Osteoblast (primary cell): ENCODE results near the gene OVCA2. TPM values are rescaled to one million over a fixed set of nuclear protein-coding genes. Genes with fewer than 3 reads are reported as not detected.

Source experiments
- DNase-seq: peaks from one replicate; pipeline ENCODE4 v3.0.0; 2011; ENCODE audit warnings: low spot score, mixed read lengths; ENCODE audit not compliant: insufficient read length; ENCODE audit errors: missing footprints
- H2AFZ ChIP-seq: 2 replicates; pipeline ENCODE4 v1.6.0; 2011; ENCODE audit warnings: mild to moderate bottlenecking, low read length
- H3K27ac ChIP-seq: 2 replicates; pipeline ENCODE4 v1.5.1; 2011; ENCODE audit warnings: mild to moderate bottlenecking, low read depth, low read length, moderate library complexity
- H3K27me3 ChIP-seq: 2 replicates; pipeline ENCODE4 v1.6.0; 2012; ENCODE audit warnings: mild to moderate bottlenecking, control low read depth, inconsistent platforms, low read length, moderate library complexity; ENCODE audit not compliant: insufficient read depth
- H3K36me3 ChIP-seq: 2 replicates; pipeline ENCODE4 v1.5.1; 2011; ENCODE audit warnings: mild to moderate bottlenecking, low read length, control low read depth, moderate library complexity; ENCODE audit not compliant: insufficient read depth
- H3K4me1 ChIP-seq: 2 replicates; pipeline ENCODE4 v1.5.1; 2011; ENCODE audit warnings: mild to moderate bottlenecking, low read length, control low read depth, moderate library complexity; ENCODE audit not compliant: insufficient read depth
- H3K4me2 ChIP-seq: 2 replicates; pipeline ENCODE4 v1.6.0; 2011; ENCODE audit warnings: mild to moderate bottlenecking, low read length; ENCODE audit not compliant: insufficient read depth
- H3K4me3 ChIP-seq: fragments of 200-600 bp; sonication (generic); 3 replicates; pipeline ENCODE4 v1.5.1; 2012; ENCODE audit warnings: mild to moderate bottlenecking, low read length, inconsistent platforms; ENCODE audit not compliant: insufficient read depth
- H3K79me2 ChIP-seq: 2 replicates; pipeline ENCODE4 v1.6.0; 2012; ENCODE audit warnings: mild to moderate bottlenecking, low read length, control low read depth, inconsistent platforms; ENCODE audit not compliant: insufficient read depth
- H3K9me3 ChIP-seq: 2 replicates; pipeline ENCODE4 v1.5.1; 2011; ENCODE audit warnings: low read depth, low read length, control low read depth
- H4K20me1 ChIP-seq: 2 replicates; pipeline ENCODE4 v1.6.0; 2012; ENCODE audit warnings: mild to moderate bottlenecking, low read length, control low read depth; ENCODE audit not compliant: insufficient read depth
- total RNA-seq: library from RNA; depleted of rRNA; stranded (reverse); fragments of >200 nt; gene quantifications from 2 replicates; pipeline ENCODE4 v1.2.3, GENCODE V29; 2012
- TF ChIP-seq, protein P1 (sequence below): IDR thresholded peaks from 2 replicates; pipeline ENCODE4 v1.5.1; 2011; ENCODE audit warnings: mild to moderate bottlenecking, low read depth, low read length, moderate library complexity; ENCODE audit errors: extremely low read depth

Gene OVCA2
- total RNA-seq, 1 donor = 59.0 TPM

DNA sequence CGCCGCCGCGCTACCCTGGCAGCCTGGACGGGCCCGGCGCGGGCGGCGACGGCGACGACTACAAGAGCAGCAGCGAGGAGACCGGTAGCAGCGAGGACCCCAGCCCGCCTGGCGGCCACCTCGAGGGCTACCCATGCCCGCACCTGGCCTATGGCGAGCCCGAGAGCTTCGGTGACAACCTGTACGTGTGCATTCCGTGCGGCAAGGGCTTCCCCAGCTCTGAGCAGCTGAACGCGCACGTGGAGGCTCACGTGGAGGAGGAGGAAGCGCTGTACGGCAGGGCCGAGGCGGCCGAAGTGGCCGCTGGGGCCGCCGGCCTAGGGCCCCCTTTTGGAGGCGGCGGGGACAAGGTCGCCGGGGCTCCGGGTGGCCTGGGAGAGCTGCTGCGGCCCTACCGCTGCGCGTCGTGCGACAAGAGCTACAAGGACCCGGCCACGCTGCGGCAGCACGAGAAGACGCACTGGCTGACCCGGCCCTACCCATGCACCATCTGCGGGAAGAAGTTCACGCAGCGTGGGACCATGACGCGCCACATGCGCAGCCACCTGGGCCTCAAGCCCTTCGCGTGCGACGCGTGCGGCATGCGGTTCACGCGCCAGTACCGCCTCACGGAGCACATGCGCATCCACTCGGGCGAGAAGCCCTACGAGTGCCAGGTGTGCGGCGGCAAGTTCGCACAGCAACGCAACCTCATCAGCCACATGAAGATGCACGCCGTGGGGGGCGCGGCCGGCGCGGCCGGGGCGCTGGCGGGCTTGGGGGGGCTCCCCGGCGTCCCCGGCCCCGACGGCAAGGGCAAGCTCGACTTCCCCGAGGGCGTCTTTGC, 16.2 kb downstream of the OVCA2 start:
- peaks cover 17% of the 10 kb centered on the region for H3K4me1 ChIP-seq
- H3K9me3 ChIP-seq = no peaks in the 10 kb centered on the region
- H3K27me3 ChIP-seq = no peaks in the 10 kb centered on the region
- no peak overlapping the region for H2AFZ ChIP-seq
- H3K4me2 ChIP-seq = no peak overlapping the region
- H3K4me3 ChIP-seq = no peak overlapping the region
- peaks cover 43% of the 10 kb centered on the region for H3K36me3 ChIP-seq
- H3K27ac ChIP-seq = no peak overlapping the region
- H3K79me2 ChIP-seq = peaks cover 25% of the 10 kb centered on the region
- no peaks in the 10 kb centered on the region for H4K20me1 ChIP-seq
- TF ChIP-seq, protein P1, sequence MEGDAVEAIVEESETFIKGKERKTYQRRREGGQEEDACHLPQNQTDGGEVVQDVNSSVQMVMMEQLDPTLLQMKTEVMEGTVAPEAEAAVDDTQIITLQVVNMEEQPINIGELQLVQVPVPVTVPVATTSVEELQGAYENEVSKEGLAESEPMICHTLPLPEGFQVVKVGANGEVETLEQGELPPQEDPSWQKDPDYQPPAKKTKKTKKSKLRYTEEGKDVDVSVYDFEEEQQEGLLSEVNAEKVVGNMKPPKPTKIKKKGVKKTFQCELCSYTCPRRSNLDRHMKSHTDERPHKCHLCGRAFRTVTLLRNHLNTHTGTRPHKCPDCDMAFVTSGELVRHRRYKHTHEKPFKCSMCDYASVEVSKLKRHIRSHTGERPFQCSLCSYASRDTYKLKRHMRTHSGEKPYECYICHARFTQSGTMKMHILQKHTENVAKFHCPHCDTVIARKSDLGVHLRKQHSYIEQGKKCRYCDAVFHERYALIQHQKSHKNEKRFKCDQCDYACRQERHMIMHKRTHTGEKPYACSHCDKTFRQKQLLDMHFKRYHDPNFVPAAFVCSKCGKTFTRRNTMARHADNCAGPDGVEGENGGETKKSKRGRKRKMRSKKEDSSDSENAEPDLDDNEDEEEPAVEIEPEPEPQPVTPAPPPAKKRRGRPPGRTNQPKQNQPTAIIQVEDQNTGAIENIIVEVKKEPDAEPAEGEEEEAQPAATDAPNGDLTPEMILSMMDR = no peak
- DNase-seq = peak; percentile 80

DNA sequence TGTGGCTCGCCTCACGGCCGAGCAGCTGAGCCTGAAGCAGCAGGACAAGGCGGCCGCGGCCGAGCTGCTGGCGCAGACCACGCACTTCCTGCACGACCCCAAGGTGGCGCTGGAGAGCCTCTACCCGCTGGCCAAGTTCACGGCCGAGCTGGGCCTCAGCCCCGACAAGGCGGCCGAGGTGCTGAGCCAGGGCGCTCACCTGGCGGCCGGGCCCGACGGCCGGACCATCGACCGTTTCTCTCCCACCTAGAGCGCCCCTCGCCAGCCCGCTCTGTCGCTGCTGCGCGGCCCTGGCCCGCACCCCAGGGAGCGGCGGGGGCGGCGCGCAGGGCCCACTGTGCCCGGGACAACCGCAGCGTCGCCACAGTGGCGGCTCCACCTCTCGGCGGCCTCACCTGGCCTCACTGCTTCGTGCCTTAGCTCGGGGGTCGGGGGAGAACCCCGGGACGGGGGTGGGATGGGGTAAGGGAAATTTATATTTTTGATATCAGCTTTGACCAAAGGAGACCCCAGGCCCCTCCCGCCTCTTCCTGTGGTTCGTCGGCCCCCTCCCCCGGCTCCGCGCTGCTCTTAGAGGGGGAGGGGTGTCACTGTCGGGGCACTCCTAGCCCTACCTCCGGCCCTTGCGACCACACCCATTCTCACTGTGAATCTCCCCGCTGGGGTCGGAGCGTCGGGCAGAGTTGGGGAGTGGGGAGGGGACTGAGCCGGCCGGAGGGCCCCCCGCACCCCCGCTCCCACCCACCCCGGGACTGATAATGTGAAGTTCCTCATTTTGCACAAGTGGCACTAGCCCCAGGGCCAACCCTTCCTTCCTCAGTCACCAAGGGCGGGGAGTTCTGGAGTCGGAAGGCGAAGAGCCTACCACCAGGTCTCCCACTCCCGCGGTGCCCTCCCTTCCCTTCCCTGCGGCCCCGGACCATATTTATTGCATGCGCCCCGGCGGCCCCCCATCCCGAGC, 17.0 kb downstream of the OVCA2 start:
- peak; percentile 93 for DNase-seq
- no peak overlapping the region for H3K4me2 ChIP-seq
- H3K27ac ChIP-seq = no peak overlapping the region
- H4K20me1 ChIP-seq = no peaks in the 10 kb centered on the region
- H3K9me3 ChIP-seq = no peaks in the 10 kb centered on the region
- peaks cover 51% of the 10 kb centered on the region for H3K36me3 ChIP-seq
- H2AFZ ChIP-seq = no peak overlapping the region
- no peaks in the 10 kb centered on the region for H3K27me3 ChIP-seq
- H3K79me2 ChIP-seq = peaks cover 25% of the 10 kb centered on the region
- peaks cover 26% of the 10 kb centered on the region for H3K4me1 ChIP-seq
- TF ChIP-seq, protein P1 = peak; percentile 30
- H3K4me3 ChIP-seq = no peak overlapping the region

DNA sequence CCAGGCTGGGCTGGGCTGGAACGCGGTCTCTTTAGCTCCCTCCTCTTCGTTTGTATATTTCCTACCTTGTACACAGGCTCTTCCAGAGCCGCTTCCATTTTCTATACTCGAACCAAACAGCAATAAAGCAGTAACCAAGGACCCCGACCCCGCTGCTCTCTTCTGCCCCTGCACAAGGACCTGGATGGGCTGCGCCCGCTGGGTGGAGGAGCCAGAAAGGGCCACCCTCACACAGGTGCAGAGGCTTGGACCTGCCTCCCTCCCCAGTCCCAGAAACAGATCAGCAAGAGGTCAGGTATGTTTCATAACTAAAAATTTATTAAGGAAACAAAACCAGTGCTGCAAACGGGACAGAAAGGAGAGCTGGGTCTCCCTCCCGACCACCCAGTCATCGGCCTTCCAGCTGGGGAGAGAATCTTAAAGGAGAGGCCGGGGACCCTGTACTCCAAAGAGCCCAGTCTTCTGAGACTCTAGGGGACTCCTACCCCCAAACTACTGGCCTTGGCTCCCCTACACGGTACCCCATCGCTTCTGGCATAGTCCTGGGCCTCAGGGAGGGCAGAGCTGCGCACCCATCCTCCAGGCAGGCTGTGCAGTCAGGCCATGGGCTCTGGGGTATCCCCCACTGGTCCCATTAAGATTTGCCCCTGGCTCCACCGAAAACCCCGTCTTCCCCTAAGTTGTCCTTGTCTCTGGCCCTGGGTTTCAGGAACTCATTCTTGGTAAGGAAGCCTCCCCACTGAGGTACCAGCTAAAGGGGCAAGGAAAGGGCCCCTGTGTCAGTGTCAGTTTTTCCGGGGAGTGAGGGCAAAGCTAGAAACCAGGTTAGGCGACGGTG, 17.9 kb downstream of the OVCA2 start:
- Histone ChIP-seq H3K9me3 (no peaks in the 10 kb centered on the region), H3K4me1 (peaks cover 30% of the 10 kb centered on the region), H3K4me2 (no peak overlapping the region), H3K27ac (no peak overlapping the region), H3K27me3 (no peaks in the 10 kb centered on the region), H3K36me3 (peaks cover 51% of the 10 kb centered on the region), H2AFZ (no peak overlapping the region), H3K4me3 (no peak overlapping the region), H3K79me2 (peaks cover 25% of the 10 kb centered on the region), H4K20me1 (no peaks in the 10 kb centered on the region)
- peak; percentile 89 for DNase-seq
- TF ChIP-seq, protein P1 = no peak
